ENCODE results near the gene SBNO1.

DNA sequence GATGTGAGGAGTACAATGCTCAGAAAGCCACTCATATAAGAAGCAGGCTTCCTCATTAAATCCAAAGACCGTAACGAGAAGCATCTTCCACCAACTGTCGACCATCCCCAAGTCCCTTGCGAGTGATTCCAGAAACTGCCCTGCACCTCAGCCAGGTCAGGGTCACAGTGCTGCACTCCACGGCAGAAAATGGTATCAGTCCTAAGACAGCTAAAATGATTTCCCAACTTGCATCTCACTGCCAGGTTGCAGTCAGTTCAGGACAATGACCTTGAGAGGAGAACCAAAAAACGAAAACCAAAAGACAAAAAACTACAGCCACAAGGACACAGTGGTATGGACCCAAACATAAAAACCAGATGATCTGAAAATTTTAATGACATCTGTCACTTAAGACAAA lies 20.6 kb downstream of the SBNO1 start:
- TF ChIP-seq, protein P1, sequence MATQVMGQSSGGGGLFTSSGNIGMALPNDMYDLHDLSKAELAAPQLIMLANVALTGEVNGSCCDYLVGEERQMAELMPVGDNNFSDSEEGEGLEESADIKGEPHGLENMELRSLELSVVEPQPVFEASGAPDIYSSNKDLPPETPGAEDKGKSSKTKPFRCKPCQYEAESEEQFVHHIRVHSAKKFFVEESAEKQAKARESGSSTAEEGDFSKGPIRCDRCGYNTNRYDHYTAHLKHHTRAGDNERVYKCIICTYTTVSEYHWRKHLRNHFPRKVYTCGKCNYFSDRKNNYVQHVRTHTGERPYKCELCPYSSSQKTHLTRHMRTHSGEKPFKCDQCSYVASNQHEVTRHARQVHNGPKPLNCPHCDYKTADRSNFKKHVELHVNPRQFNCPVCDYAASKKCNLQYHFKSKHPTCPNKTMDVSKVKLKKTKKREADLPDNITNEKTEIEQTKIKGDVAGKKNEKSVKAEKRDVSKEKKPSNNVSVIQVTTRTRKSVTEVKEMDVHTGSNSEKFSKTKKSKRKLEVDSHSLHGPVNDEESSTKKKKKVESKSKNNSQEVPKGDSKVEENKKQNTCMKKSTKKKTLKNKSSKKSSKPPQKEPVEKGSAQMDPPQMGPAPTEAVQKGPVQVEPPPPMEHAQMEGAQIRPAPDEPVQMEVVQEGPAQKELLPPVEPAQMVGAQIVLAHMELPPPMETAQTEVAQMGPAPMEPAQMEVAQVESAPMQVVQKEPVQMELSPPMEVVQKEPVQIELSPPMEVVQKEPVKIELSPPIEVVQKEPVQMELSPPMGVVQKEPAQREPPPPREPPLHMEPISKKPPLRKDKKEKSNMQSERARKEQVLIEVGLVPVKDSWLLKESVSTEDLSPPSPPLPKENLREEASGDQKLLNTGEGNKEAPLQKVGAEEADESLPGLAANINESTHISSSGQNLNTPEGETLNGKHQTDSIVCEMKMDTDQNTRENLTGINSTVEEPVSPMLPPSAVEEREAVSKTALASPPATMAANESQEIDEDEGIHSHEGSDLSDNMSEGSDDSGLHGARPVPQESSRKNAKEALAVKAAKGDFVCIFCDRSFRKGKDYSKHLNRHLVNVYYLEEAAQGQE (IDR thresholded peaks at IDR 0.05; ENCODE audit: insufficient read depth in 1 of 2, low read depth in 2 of 2, low read length in 2 of 2) = no peak
- TF ChIP-seq TAF1 (IDR thresholded peaks at IDR 0.05; ENCODE audit: borderline replicate concordance, insufficient read depth, low read length) (no peak), POLR2AphosphoS5 (IDR thresholded peaks at IDR 0.05; ENCODE audit: low read depth, low read length) (no peak), SIN3A (IDR thresholded peaks at IDR 0.05; ENCODE audit: borderline replicate concordance, insufficient read depth, low read length) (no peak)
